H1 (cell line): ENCODE measurements around the gene FNDC1.

Experiments
- EZH2 ChIP-seq: fragments of 200-600 bp; sonication (generic); IDR thresholded peaks from 2 replicates; pipeline ENCODE4 v1.7.1; 2012; ENCODE audit warnings: low read depth, mild to moderate bottlenecking, moderate library complexity, low read length, inconsistent platforms; ENCODE audit not compliant: severe bottlenecking
- NANOG ChIP-seq: IDR thresholded peaks from 2 replicates; pipeline ENCODE4 v1.6.1; 2011; ENCODE audit warnings: low read length, low read depth, mild to moderate bottlenecking, inconsistent platforms; ENCODE audit not compliant: insufficient read depth, poor library complexity, severe bottlenecking
- SP1 ChIP-seq: IDR thresholded peaks from 2 replicates; pipeline ENCODE4 v1.6.1; 2011; ENCODE audit warnings: low read depth, low read length

DNA sequence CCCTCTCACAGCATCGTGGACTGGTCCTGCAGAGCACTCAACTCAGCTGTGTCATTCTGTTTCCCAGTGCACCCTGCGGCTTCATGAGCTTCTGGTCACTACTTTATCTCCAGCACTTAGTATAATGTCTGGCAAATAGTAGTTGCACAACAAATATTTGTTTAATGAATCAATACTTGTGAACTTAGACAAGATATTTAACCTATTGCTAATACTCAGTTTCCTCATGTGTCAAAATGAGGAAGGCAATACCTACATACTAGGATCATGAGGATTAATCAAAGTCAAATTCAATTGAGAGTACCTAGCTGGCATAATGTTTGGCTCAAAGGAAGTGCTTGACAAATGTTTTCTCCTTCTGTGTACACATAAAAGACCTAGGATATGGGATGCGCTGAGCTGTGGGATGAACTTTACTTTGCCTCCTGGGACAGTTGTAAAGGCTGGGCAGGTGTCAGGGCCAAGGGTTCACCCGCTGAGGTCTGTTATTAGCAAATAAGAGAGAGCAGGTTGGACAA, 86.3 kb downstream of the FNDC1 start:
- no peak for TF ChIP-seq EZH2
- no peak for TF ChIP-seq NANOG
- no peak for TF ChIP-seq SP1
